ENCODE data around the gene FUS. TPM values are rescaled to one million over a fixed set of nuclear protein-coding genes. Genes with fewer than 3 reads are reported as not detected.

FUS gene
- total and polyA plus RNA-seq, 2 of the 13 experiments (the other 11 are each of a cell fraction or from before 2014, with no cell fraction given), result 68.1 to 168 TPM

DNA sequence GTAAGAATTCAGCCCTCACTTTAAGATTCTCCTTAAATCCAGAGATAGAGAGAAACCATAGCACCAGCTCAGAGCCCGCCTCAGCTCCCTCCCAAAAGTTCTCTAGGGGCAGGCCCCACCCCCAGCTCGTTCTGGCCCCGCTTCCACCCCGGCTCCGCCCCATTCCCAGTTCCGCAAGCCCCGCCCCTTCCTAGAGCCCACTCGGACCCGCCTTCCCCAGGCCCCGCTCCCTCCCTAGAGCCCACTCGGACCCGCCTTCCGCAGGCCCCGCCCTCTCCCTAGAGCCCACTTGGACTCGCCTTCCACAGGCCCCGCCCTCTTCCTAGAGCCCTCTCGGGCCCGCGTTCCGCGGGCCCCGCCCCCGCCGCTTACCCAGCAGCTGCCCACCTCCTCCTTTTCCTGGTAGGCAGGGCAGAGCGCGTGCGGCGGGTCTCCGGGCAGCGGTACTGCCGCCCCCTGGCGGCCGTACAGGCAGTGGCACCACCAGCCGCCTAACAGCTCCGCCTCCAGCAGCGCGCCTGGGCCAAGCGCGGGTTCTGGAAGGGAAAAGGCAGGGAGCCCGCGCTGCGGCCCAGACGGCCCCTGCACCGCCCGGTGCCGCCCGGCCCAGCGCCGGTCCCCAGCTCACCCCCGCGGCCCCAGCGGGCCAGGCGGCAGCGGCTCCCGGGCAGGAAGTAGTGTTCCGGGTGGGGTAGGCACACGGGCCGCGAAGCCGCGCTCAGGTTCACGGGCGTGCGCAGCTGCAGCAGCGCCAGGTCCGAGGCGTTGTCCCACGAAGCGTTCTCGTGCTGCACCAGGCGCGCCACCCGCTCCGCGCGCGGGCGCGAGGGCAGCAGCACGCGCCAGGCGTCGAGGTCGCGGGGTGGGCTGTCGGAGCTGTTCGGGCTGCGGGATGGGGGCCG, 37.6 kb upstream of the FUS start (continued):
- TF ChIP-seq, protein P1, sequence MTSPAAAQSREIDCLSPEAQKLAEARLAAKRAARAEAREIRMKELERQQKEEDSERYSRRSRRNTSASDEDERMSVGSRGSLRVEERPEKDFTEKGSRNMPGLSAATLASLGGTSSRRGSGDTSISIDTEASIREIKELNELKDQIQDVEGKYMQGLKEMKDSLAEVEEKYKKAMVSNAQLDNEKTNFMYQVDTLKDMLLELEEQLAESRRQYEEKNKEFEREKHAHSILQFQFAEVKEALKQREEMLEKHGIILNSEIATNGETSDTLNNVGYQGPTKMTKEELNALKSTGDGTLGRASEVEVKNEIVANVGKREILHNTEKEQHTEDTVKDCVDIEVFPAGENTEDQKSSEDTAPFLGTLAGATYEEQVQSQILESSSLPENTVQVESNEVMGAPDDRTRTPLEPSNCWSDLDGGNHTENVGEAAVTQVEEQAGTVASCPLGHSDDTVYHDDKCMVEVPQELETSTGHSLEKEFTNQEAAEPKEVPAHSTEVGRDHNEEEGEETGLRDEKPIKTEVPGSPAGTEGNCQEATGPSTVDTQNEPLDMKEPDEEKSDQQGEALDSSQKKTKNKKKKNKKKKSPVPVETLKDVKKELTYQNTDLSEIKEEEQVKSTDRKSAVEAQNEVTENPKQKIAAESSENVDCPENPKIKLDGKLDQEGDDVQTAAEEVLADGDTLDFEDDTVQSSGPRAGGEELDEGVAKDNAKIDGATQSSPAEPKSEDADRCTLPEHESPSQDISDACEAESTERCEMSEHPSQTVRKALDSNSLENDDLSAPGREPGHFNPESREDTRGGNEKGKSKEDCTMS (CRISPR knock-in tag; conservative IDR thresholded peaks at IDR 0.05), result no peak
- TF ChIP-seq, protein P2, sequence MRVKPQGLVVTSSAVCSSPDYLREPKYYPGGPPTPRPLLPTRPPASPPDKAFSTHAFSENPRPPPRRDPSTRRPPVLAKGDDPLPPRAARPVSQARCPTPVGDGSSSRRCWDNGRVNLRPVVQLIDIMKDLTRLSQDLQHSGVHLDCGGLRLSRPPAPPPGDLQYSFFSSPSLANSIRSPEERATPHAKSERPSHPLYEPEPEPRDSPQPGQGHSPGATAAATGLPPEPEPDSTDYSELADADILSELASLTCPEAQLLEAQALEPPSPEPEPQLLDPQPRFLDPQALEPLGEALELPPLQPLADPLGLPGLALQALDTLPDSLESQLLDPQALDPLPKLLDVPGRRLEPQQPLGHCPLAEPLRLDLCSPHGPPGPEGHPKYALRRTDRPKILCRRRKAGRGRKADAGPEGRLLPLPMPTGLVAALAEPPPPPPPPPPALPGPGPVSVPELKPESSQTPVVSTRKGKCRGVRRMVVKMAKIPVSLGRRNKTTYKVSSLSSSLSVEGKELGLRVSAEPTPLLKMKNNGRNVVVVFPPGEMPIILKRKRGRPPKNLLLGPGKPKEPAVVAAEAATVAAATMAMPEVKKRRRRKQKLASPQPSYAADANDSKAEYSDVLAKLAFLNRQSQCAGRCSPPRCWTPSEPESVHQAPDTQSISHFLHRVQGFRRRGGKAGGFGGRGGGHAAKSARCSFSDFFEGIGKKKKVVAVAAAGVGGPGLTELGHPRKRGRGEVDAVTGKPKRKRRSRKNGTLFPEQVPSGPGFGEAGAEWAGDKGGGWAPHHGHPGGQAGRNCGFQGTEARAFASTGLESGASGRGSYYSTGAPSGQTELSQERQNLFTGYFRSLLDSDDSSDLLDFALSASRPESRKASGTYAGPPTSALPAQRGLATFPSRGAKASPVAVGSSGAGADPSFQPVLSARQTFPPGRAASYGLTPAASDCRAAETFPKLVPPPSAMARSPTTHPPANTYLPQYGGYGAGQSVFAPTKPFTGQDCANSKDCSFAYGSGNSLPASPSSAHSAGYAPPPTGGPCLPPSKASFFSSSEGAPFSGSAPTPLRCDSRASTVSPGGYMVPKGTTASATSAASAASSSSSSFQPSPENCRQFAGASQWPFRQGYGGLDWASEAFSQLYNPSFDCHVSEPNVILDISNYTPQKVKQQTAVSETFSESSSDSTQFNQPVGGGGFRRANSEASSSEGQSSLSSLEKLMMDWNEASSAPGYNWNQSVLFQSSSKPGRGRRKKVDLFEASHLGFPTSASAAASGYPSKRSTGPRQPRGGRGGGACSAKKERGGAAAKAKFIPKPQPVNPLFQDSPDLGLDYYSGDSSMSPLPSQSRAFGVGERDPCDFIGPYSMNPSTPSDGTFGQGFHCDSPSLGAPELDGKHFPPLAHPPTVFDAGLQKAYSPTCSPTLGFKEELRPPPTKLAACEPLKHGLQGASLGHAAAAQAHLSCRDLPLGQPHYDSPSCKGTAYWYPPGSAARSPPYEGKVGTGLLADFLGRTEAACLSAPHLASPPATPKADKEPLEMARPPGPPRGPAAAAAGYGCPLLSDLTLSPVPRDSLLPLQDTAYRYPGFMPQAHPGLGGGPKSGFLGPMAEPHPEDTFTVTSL (CRISPR knock-in tag; IDR thresholded peaks at IDR 0.05; ENCODE audit: borderline replicate concordance), result no peak; the same call in 1 of the 2 replicates
- TF ChIP-seq, protein P3, sequence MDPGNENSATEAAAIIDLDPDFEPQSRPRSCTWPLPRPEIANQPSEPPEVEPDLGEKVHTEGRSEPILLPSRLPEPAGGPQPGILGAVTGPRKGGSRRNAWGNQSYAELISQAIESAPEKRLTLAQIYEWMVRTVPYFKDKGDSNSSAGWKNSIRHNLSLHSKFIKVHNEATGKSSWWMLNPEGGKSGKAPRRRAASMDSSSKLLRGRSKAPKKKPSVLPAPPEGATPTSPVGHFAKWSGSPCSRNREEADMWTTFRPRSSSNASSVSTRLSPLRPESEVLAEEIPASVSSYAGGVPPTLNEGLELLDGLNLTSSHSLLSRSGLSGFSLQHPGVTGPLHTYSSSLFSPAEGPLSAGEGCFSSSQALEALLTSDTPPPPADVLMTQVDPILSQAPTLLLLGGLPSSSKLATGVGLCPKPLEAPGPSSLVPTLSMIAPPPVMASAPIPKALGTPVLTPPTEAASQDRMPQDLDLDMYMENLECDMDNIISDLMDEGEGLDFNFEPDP (CRISPR knock-in tag; conservative IDR thresholded peaks at IDR 0.05), result no peak
- TF ChIP-seq, protein P4, sequence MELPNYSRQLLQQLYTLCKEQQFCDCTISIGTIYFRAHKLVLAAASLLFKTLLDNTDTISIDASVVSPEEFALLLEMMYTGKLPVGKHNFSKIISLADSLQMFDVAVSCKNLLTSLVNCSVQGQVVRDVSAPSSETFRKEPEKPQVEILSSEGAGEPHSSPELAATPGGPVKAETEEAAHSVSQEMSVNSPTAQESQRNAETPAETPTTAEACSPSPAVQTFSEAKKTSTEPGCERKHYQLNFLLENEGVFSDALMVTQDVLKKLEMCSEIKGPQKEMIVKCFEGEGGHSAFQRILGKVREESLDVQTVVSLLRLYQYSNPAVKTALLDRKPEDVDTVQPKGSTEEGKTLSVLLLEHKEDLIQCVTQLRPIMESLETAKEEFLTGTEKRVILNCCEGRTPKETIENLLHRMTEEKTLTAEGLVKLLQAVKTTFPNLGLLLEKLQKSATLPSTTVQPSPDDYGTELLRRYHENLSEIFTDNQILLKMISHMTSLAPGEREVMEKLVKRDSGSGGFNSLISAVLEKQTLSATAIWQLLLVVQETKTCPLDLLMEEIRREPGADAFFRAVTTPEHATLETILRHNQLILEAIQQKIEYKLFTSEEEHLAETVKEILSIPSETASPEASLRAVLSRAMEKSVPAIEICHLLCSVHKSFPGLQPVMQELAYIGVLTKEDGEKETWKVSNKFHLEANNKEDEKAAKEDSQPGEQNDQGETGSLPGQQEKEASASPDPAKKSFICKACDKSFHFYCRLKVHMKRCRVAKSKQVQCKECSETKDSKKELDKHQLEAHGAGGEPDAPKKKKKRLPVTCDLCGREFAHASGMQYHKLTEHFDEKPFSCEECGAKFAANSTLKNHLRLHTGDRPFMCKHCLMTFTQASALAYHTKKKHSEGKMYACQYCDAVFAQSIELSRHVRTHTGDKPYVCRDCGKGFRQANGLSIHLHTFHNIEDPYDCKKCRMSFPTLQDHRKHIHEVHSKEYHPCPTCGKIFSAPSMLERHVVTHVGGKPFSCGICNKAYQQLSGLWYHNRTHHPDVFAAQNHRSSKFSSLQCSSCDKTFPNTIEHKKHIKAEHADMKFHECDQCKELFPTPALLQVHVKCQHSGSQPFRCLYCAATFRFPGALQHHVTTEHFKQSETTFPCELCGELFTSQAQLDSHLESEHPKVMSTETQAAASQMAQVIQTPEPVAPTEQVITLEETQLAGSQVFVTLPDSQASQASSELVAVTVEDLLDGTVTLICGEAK (IDR thresholded peaks at IDR 0.05), result no peak
- TF ChIP-seq, protein P4 (CRISPR knock-in tag; IDR thresholded peaks at IDR 0.05), result no peak
- TF ChIP-seq FOXM1 (CRISPR knock-in tag; IDR thresholded peaks at IDR 0.05), result no peak
- TF ChIP-seq RORA (CRISPR knock-in tag; IDR thresholded peaks at IDR 0.05), result no peak
- TF ChIP-seq GABPA (IDR thresholded peaks at IDR 0.05; ENCODE audit: low read depth, low read length), result peak; percentile 26; the same call in 1 of the 2 replicates
- peak; percentile 69 for TF ChIP-seq GABPA (CRISPR knock-in tag; IDR thresholded peaks at IDR 0.05; ENCODE audit: low read depth)

Data from HepG2 (cell line).